HL-60/S4 (cell line): ENCODE measurements around the gene SP140.
"Not testable (repeated sequence)": the region's sequence is repeated elsewhere in the genome, so short reads cannot be mapped to it uniquely, and the experiment has no call there.

Experiments
- in situ Hi-C: fragments of 300-500 bp; cut with MboI; formaldehyde crosslinking; loops from 2 replicates; pipeline ENCODE4 v1.14.3; 2022; ENCODE audit warnings: low sequenced_read_pairs

SP140 gene

DNA sequence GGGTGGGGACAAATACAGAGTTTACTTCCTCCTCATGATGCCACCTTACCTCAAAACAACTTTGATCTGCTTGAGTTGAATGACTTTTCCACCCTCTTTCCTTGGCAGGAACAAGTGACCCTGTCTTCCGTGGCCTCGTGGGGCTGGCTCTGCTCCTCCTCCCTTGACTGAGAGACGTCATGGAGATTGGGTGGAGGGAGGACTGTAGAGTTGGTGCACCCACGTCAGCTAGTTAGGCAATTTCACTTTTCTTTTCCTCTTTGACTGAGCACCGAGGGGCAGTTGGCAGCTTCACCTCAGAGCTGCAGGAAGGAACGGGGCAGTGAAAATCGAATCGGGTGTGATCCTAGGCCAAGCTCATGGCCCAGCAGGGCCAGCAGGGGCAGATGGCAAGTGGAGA, at the start of gene SP140:
SP140 (plus strand) TSS at position 251 of the 400 bp plus-strand sequence; CDS start at position 360, 109 bp downstream.
- in situ Hi-C loops: no loop called here

DNA sequence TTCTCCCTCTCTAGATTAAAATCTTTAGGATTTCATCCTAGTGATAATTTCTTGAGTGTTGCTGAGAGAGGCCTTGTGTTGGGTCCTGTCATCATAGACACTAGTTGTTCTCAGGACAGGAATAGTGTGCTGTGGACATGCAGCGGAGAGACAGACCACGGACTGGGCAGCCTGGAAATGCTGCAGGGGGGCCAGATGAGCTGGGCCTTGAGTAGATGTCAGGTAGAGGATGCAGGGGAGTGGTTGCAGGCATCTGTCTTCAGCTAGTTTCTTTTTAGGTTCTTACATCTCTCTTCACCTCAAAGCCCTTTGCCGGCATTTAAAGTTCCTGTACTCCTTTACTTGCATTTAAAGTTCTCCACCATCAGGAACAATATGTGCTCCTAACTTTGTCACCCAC, 48.5 kb upstream of the SP140 start:
- in situ Hi-C loops: no loop called here

DNA sequence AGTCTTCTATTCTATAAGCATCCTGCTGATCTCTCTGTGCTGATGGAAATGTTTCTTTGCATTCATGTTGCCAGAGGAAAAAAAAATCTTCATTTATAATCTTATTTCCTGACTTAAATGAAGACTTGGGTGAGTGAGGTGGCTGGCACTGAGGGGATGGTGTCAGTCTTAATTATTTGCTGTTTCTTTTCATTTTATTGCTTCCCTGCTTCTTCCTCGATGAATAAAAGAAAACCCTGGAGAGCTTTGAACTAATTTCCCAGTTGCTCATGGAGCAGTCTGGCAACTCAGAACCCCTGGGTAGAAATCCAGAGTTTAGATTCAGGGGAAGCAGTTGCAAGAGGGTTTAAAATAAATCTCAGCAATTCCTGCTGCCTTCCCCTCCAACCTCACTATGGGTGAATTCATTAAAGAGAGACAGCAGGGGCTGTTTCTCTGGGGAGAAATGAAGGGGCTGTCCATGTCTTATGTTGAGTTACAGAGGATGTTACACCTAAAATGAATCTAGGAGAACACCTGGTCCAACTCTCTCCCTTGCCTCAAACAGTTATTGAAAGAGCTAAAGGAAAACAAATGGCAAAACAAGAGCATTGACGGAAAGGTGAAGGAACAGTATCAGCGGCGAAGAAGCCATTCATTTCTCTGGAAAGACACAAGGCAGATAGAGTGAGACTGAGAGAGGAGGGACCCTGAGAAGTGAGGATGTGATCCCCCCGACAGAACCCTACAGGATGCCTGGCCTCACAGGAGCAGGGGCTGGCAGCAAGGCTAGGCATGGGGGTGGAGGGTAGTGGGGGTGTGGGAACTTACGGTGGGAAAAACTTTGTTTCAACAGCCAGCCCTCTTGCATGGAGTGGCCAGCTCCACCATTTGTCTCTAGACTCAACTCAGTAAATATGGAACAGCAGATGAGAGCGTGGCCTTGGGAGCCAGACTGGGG, 46.7 kb upstream of the SP140 start:
- in situ Hi-C loops: no loop called here

DNA sequence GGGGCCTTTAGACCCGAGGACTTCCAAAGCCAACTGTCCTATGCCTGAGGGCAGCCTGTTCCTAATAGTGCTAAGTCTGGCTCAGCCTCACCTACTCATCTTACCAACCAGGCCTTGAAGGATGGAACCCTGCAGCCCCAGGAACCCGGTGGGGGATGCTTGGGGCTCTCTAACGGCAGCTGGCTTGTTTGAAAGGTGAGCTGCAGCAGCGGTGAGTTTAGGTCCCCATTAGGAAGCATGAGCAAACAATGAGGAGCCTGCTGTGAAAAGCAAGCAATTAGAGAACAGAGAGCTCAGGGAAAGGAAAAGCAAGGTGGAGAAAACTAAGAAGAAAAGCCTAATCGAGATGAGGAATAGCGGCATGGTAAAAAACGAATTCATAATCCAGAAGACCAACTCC, 45.6 kb upstream of the SP140 start:
- in situ Hi-C loops: no loop called here

DNA sequence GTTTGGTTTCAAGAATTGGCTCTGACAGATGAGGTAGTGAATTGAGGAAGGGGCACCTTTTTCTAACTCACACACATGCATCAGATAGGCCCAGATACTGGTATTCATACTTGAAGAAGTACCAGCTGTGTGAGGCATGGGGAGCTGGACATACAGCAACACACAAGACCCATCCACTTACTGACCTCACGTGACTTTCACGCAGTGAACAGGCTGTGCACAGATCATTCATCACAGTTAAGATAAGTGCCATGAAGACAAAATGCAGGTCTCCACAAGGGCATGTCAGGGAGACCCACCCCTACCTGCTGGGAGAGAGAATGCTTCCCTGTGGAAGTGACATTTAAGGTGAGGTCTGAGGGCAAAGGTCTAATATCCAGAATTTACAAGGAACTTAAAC, 44.3 kb upstream of the SP140 start:
- in situ Hi-C loops: no loop called here

DNA sequence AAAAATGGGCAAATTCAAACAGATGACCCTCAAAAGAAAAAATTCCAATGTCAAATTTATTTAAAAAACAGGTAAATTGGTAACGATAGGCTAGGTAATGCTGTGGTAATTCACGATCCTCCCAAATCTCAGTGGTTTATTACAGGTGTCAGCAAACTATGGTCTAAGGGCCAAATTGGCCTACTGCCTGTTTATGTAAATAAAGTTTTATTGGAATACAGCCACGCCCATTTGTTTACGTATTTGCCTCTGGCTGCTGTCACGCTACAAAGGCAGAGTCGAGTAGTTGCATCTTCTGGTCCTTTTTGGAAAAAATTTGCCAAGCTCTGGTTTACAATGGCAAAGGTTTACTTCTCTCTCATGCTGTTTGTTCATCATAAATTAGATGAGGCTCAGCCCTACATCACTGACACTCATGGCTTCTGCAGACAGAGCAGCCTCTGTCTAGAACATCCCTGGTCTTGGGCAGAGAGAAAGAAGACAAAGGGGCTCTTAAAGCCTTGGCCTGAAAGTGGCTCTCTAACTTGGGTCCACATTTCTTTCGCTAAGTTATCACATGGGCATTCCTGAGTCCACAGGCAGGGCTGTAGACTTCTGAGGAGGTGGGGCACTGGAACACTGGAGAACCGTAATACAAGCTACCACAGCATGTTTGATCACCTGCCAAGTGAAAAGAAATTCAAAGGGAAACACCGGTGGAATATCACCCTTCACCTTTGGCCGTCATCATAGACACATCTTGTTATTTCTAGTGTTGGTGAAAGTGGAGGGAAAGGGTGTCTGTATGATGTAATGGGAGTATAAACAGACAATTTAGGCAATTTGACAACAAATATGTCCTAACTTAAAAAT, 40.6 kb upstream of the SP140 start:
- in situ Hi-C loops: no loop called here

DNA sequence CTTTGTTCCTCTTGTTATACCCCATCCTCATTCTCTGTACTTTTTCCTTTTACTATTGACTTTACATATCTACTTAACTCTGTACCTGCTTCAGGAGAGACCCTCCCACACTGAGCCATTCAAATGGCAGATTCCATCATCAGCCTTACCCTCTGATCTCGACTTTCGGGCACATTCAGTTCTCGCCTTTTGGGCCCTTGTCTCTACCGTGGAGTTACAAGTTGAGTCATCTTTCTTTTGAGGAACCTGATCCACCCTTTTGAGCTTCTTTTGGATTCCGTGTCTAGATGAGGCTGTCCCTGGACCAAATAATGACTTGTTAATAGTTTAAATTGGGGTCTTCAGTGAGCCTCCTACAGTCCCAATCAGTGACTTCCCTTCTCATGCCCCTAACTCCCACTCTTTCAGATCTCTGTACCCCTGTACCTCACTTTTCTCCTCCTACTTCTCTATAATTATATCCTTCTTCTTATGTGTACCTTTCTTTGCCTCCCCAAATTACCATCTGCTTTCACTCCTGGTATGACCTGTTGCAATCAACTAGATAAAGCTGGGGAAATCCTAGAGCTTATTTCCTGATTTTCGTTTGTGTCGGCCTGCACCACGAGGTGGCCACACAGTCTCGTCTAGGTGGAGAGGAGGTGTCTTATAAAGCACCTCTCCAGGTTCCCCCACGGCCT, 23.0 kb upstream of the SP140 start:
- in situ Hi-C loops: no loop called here

DNA sequence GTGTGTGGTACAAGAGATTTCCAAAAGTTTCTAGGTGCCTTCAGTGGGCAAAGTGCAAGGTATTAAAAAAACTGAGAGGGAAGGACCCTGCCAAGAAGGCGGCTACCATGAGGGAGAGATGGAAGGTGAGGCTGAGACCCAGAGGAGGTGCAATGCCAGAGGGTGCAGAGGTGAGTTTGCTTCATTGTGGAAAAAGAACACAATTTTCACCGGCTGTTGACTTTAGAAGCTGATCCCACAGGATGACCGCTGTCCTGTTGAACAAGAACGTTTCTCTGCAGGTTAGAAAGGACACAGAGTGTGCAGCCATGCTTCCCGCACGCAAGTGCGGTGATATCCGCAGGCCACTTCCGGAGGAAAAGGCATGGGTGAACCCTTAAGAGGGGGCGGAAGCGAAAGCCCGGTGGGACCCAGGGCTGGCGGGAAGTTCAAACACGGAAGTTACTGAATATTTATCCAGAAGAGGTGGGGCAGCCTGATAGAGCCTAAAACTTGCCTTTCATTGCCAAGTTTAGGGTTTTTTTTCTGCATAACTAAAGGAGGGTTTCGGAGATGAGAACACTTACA, 22.3 kb upstream of the SP140 start:
- in situ Hi-C loops: no loop called here

DNA sequence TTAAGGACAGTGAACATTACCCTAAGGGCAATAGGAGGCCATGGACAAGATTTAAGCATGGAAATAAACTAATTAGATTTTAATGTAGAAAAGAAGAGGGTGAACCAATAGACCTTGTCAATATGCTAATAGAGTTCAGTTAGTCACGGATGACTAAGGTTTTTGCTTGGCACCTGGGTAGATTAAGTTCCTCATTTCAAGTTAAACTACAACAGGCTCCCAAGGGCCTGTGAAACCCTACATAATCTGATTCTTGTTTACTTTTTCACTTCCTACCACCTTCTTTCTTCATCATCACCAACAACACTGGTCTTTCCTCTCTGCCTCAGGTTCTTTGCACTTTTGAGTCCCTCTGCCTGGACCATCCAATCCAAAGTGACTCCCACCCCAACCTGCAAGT, 20.5 kb upstream of the SP140 start:
- in situ Hi-C loops: no loop called here

DNA sequence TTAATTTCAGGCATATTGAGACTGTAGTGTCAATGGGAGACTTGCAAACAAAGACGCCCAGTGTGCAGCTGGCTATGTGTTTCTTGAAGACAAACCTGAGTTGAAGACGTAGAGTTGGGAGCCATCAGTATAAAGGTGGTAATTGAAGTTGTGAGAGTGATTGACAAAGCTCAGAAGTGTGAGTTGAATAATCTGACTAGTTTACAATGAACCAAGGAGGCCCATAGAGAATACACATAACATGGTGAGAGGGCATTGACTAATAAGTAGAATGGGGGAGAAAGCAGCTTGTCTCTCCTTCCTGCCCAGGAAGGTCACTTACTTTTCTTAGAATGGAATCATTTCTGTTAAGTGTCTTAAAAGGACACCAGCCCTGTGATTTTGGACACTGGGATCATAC, 19.8 kb upstream of the SP140 start:
- in situ Hi-C loops: no loop called here

DNA sequence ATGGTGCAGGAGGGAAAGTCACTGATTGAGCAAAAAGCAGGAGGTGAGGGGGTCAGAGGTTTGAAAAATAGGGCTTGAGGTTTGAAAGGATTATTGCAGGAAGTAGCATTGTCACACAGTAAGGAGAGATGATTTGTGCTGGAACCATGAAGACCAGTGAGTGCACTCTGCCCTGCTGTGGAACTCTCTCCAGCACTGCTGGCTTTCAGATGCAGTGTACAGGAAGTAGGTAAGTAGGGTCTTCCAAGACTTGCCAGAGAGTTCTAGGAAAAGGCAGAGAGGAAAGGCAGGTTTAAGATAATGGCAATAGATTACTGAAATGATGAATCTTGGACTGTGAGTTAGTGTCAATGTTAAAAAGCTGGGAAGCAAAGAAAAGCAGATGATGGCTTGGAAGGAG, 17.0 kb upstream of the SP140 start:
- in situ Hi-C loops: no loop called here

DNA sequence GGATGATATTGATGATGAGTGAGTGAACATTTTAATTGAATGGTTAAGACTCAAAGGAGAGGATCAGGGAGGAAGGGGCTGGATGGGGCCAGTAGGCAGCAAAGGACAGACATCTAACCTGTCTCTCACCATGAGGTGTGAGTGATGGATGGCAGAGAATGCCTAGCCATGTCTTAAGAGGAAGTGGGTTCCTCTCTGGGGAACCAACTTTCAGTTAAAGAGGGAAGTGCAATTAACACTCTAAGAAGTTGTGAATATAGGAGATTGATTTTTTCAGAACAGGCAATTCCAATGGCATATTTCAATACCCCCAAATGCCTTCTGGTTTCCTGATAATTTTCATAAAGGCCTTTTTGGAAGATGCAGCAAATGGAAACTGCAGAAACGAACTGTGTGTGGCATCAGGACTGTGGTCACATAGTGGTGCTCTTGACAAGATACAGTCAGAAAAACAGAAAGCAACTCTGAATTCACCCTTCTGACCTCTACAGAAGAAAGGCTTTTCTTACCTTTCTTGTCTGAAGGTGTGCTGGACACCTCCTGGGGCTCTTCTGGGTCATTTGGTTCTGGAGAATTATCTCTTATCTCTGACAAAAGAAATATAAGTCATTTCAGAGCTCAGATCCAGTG, 16.0 kb upstream of the SP140 start:
- in situ Hi-C loops: no loop called here

DNA sequence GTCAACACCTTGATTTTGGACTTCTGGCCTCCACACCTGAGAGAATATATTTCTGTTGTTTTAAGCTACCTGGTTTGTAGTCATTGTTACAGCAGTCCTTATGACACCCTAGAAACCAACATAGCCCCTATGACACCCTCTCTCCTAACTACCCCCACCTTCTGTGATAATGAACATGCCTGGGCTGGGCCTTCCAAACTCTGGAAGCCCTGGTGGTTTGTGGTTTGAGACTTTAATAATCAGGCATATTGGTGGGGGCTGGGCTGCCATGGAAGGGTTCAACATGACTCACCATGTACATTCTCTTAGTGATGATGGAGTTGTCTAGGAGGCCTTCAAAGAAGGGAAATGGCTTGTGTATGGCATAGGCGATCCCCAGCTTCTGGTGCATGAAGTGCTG, 9.0 kb upstream of the SP140 start:
- in situ Hi-C loops: no loop called here

DNA sequence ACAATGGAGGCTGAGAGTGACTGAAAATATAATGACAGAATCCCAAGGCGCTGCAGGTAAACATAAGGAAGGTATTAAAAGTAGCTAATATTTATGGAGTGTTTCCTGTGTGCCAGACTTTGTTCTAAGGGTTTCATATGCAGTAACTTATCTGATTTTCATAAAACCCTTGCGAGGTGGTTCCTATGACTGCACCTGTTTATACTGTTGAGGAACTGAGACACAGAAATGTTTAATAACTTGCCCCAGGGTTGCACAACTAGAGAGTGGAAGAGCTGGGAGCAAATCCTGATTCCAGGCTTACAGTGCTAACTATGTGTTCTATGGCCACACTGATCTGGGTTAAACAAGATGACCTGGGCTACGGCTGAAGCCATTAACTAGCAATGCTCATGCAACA, 8.1 kb upstream of the SP140 start:
- in situ Hi-C loops: no loop called here

DNA sequence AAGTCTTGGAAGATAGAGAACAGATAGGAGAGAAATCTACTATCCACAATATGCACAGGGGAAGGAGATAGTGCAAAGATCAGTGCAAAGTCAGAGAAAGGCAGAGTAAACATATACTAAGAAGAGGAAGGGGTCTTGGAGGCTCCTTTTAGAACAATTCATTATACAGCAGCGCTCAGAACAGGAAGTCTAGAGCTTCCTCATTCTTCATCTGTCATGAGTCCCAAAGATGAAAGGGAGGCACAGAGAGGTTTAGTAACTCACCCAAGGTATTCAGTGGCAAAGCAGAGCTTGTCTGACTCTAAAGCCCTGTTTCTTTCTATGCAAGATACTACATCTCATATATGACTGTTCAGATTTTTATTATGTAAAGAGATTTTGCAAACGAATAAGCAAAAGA, 7.1 kb upstream of the SP140 start:
- in situ Hi-C loops: no loop called here

DNA sequence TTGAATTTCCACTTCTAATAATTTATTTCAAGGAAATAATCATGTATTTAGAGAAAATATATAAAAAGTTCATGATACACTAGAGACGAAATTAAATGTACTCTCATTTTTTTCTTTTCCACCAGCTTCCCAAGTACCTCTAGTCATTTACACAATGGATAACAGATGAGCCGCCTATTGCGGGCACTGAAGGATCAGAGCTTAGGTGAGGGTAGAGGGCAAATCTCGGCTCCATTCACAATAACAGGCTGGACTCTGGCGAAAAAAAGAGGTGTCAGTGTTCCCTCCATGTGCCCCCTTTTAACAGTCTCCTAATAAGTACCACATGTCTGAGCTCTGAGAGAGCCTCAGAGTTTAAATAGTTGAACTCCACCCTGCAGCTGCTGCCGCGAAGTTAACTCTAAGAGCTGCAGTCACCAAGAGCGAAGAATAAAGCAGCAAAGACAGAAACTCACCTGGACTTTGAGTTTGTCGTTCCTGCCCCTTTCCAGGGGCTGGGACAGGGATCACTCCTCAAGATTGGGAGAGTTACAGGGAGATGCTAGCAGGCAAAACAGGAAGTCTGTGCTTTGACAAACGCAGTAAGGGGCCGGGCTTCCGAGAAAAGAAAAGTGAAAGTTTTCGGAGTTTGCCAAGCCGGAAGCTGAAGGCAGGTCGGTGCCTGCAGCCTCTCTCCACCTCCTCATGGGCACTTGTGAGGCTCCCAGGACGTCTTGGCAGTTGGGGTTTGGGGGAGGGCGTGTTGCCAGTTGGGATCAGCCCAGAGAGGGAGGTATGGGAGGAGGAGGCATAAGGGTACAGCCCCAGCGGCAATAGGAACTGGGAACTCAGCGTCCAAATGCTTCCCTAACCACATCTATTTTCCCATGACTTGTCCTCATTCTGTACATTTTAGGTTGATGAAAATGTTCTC, 5.9 kb upstream of the SP140 start, which contains the start of gene SP110:
SP110 (minus strand) TSS at position 566 of the 913 bp plus-strand sequence. CDS start 3,057 bp downstream, outside the sequence.
- in situ Hi-C loops: no loop called here

DNA sequence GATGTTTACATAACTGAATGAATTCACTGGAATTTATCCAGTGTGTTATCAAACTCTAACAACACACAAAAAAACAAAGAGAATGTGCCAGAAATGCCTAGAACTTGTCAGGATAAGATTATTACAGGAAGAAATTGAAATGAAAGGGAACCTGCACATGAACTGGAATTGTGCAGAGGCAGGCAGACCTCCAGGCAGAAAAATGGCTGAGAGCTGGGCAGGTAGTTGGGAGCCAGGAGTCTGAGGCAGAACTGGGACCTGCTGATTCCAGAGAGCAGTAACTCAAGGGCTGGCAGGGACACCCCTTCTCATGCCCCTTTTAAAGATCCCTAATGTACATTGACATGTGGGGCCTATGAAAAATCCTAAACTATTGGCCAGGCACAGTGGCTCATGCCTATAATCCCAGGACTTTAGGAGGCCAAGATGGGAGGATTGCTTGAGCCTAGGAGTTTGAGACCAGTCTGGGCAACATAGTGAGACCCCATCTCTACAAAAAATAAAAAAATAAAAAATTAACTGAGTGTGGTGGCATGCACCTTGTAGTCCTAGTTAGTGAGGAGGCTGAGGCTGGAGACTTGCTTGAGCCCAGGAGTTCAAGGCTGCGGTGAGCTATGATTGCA, 5.1 kb upstream of the SP140 start:
- in situ Hi-C loops: no loop called here

DNA sequence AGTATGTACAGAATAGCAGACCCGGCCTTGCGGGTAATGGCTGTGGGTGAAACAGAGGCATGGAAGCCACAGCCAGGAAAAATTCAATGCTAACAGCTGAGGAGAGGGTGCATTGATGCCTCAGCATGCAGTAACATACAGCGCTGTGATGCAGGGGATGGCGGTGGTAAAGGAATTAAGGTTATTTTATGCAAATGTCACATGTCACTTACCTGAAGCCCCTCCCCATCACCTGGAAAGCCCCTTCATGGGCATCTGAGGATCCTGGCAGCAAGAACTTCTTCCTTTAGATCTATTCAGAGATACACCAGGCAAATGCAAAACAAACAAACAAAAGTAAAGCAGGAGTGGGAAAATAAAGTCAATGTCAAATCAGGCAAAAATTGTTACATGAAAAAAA, 4.0 kb upstream of the SP140 start:
- in situ Hi-C loops: no loop called here

DNA sequence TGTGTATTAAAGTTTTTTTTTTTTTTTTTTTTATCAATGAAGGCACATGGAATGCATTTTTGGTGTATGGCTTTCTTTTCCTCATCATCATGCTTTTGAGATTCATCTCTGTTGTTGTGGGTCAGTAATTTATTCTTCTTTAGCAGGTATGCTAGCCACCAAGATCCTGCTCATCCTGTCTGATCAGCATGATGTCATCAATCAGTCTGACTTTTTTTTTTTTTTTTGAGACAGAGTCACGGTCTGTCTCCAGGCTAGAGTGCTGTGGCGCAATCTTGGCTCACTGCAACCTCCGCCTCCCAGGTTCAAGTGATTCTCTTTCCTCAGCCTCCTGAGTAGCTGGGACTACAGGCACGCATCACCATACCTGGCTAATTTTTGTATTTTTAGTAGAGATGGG, 2.7 kb upstream of the SP140 start:
- in situ Hi-C loops: not testable (repeated sequence)
